Activated B cell treated with CpG ODN at 0.5 μM for 24 hours (primary cell): Measurements from ENCODE around the gene MRNIP. TPM values are rescaled to one million over a fixed set of nuclear protein-coding genes. Genes with fewer than 3 reads are reported as not detected.
A peak's percentile ranks its signal among the peaks of the same experiment; 100 is the strongest.

Experiments
- ATAC-seq: fragments of 200-7000 bp; cut with Tn5 transposase; one replicate; pipeline ENCODE4 v1.10.0; 2021; ENCODE audit warnings: low read depth, mild to moderate bottlenecking, moderate library complexity
- CTCF ChIA-PET: fragments of 350-600 bp; sonication (Branson Sonifier 250); formaldehyde crosslinking; loops from one replicate; lab custom pipeline; 2021; ENCODE audit warnings: antibody characterized with exemption; lab: Charles Lee
- POLR2A ChIA-PET: fragments of 350-600 bp; sonication (Branson Sonifier 250); formaldehyde crosslinking; loops from one replicate; lab custom pipeline; 2021; ENCODE audit warnings: antibody characterized with exemption; lab: Charles Lee
- DNase-seq: peaks from one replicate; pipeline ENCODE4 v3.0.0; 2022
- H3K27ac Mint-ChIP-seq: one replicate; pipeline ENCODE4 v1.8.0; 2020; ENCODE audit warnings: mixed read lengths
- H3K27me3 Mint-ChIP-seq: one replicate; pipeline ENCODE4 v1.8.0; 2021; ENCODE audit warnings: mixed read lengths
- H3K36me3 Mint-ChIP-seq: one replicate; pipeline ENCODE4 v1.8.0; 2021; ENCODE audit warnings: low read depth, mixed read lengths
- H3K4me1 Mint-ChIP-seq: one replicate; pipeline ENCODE4 v1.8.0; 2021; ENCODE audit warnings: mixed read lengths
- H3K4me3 Mint-ChIP-seq: one replicate; pipeline ENCODE4 v1.8.0; 2020; ENCODE audit warnings: mild to moderate bottlenecking, mixed read lengths
- H3K9me3 Mint-ChIP-seq: one replicate; pipeline ENCODE4 v1.8.0; 2020; ENCODE audit warnings: mixed read lengths
- CTCF ChIP-seq: fragments of 200-600 bp; IDR thresholded peaks from one replicate; pipeline ENCODE4 v1.8.0; 2022; ENCODE audit warnings: antibody characterized with exemption, mild to moderate bottlenecking
- intact Hi-C: fragments of 100-400 bp; cut with micrococcal nuclease; formaldehyde crosslinking; loops from one replicate; pipeline ENCODE4 v1.15.1; 2024
- total RNA-seq: library from RNA; stranded (reverse); gene quantifications from 2 replicates; pipeline ENCODE4 v1.2.3, GENCODE V29; 2022

Gene MRNIP
- total RNA-seq, 1 donor from 2014 or later, result 70.0 TPM

GRCh38 chr5:179798771-179799643 is 59.6 kb downstream of the MRNIP start:
- intact Hi-C loops, result loop anchor here (5.0 to 10.0 kb wide), 3 partner anchors 122 to 273 kb away; partner anchors contain the start of genes HNRNPH1 and RNF130
- H3K9me3 Mint-ChIP-seq, result no peaks in the 10 kb centered on the region
- DNase-seq, result no peak
- no peak overlapping the region for H3K4me3 Mint-ChIP-seq
- CTCF ChIA-PET, result no interaction called here
- POLR2A ChIA-PET, result no interaction called here
- TF ChIP-seq CTCF, result no peak
- H3K36me3 Mint-ChIP-seq, result peaks cover 27% of the 10 kb centered on the region
- H3K27ac Mint-ChIP-seq, result no peak overlapping the region
- peaks cover 35% of the 10 kb centered on the region for H3K4me1 Mint-ChIP-seq
- ATAC-seq, result no peak
- no peaks in the 10 kb centered on the region for H3K27me3 Mint-ChIP-seq

- no peak overlapping the region for H3K27ac Mint-ChIP-seq
- peaks cover 27% of the 10 kb centered on the region for H3K36me3 Mint-ChIP-seq
- intact Hi-C loops, result loop anchor here (5.0 to 10.0 kb wide), 3 partner anchors 121 to 274 kb away; partner anchors contain the start of genes HNRNPH1 and RNF130
Observed at GRCh38 chr5:179798144-179798770, 60.4 kb downstream of the MRNIP start.

GRCh38 chr5:179797741-179798140 is 60.9 kb downstream of the MRNIP start:
- no peaks in the 10 kb centered on the region for H3K9me3 Mint-ChIP-seq
- TF ChIP-seq CTCF, result no peak
- intact Hi-C loops, result loop anchor here (2.0 to 10.0 kb wide), 5 partner anchors 65 to 275 kb away; partner anchors contain the start of genes CANX, HNRNPH1, MAML1 and RNF130
- no peaks in the 10 kb centered on the region for H3K27me3 Mint-ChIP-seq
- peaks cover 34% of the 10 kb centered on the region for H3K4me1 Mint-ChIP-seq
- ATAC-seq (no peak), DNase-seq (no peak)
- no peak overlapping the region for H3K4me3 Mint-ChIP-seq
- ChIA-PET POLR2A (interaction anchor here (1.0 to 2.3 kb wide), 2 partner anchors 22 to 25 kb away, joined by 3 to 16 read pairs; partner anchors contain the start of gene SQSTM1), CTCF (no interaction called here)
- no peak overlapping the region for H3K27ac Mint-ChIP-seq
- peaks cover 27% of the 10 kb centered on the region for H3K36me3 Mint-ChIP-seq

More at GRCh38 chr5:179798144-179798770, 60.4 kb downstream of the MRNIP start:
- CTCF ChIA-PET, result no interaction called here
- no peaks in the 10 kb centered on the region for H3K27me3 Mint-ChIP-seq
- no peaks in the 10 kb centered on the region for H3K9me3 Mint-ChIP-seq
- DNase-seq (no peak), ATAC-seq (no peak)
- no peak overlapping the region for H3K4me3 Mint-ChIP-seq
- H3K4me1 Mint-ChIP-seq, result peaks cover 36% of the 10 kb centered on the region
- POLR2A ChIA-PET, result no interaction called here
- TF ChIP-seq CTCF, result no peak

GRCh38 chr5:179796877-179797608 is 61.6 kb downstream of the MRNIP start:
- peaks cover 27% of the 10 kb centered on the region for H3K36me3 Mint-ChIP-seq
- no peak for ATAC-seq
- H3K9me3 Mint-ChIP-seq, result no peaks in the 10 kb centered on the region
- POLR2A ChIA-PET, result interaction anchor here (0.5 to 2.3 kb wide), 5 partner anchors 21 to 817 kb away, joined by 3 to 16 read pairs (median 5); partner anchors contain the start of gene SQSTM1
- TF ChIP-seq CTCF, result no peak
- intact Hi-C loops, result loop anchor here (1.0 to 10.0 kb wide), 6 partner anchors 34 to 275 kb away; partner anchors contain the start of genes CANX, HNRNPH1, MAML1 and RNF130
- H3K4me3 Mint-ChIP-seq, result peak overlapping the region; percentile 64
- H3K4me1 Mint-ChIP-seq, result peaks cover 33% of the 10 kb centered on the region
- no peaks in the 10 kb centered on the region for H3K27me3 Mint-ChIP-seq
- DNase-seq, result no peak
- CTCF ChIA-PET, result interaction anchor here (1.1 to 1.4 kb wide), 4 partner anchors 20 to 53 kb away, joined by 3 to 9 read pairs (median 3); no protein-coding TSS in a partner anchor
- H3K27ac Mint-ChIP-seq, result peak overlapping the region; percentile 7
